ENCODE results near the gene RUBCN.
"Not testable (repeated sequence)": the region's sequence is repeated elsewhere in the genome, so short reads cannot be mapped to it uniquely, and the experiment has no call there.

RUBCN gene

DNA sequence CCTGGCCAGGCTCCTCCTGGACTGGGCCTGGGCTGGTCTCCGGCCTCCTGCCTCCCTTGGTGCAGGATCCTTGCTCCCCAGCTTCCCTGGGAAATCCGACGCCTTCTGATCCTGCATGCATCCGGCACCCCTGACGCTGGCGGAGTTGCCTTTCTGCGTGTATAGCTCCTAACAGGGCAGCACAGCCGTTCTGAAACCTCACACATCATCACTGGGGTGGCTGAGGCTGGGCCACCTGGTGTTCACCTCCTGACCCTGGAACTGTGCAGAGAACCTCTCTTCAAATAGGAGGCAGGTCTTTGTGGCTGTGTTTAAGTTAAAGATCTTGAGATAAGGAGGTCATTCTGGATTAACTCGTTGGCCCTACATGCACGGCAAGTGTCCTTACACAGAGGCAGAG lies 77.6 kb downstream of the RUBCN start:
- DNase-seq (ENCODE audit: low read depth, low spot score) = not testable (repeated sequence)

DNA sequence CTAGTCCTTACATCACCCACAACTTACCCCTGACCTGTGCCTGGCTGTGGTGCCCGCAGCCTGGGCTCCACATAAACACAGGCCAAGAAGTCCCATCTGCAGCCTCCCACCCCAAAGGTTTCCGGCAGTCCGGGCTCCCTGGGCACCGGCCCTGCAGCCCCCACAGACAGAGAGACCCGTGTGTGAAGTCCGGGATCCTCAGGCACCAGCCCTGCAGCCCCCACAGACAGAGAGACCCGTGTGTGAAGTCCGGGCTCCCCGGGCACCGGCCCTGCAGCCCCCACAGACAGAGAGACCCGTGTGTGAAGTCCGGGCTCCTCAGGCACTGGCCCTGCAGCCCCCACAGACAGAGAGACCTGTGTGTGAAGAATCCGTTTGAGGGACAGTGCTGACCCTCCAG lies 78.0 kb downstream of the RUBCN start:
- not testable (repeated sequence) for DNase-seq (ENCODE audit: low read depth, low spot score)

GRCh38 chr3:197657541-197658292 lies 79.0 kb downstream of the RUBCN start:
- not testable (repeated sequence) for DNase-seq (ENCODE audit: low read depth, low spot score)

DNA sequence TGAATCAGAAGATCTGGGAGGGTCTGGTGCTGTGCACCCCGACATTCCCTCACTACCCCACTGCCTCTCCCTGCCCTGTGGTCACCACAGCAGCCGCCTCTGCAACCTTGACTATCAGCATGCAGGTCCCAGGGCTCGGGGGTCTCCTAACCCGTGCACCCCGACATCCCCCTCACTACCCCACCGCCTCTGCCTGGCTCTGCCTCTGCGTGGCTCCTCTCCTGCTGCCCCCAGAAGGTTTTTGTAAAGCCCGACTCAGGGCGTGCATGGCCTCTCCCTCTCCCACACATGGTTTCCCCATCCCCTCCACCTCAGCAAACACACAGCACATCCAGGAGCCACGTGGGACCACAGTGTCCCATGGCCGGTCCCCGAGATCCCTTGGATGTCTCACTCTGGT lies 79.7 kb downstream of the RUBCN start:
- DNase-seq (ENCODE audit: low read depth, low spot score) = not testable (repeated sequence)

DNA sequence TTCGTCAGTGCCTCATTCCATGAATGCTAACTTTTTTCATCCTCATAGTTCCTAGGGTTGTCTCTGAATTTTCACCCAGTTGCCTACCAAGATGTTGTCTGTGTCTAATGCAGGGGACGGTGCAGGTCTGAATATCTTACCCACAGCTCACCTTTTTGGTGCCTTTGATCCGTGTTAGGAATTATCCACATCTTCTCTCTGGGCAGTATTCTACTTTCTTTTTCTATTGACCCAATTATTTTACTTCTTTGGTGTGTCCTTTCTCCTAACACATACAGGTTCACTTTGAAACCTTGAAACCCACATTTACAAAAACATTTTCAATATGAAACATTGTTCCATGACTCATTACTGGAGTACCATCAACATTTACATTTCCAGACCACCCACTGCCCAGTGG lies 80.6 kb downstream of the RUBCN start:
- not testable (repeated sequence) for DNase-seq (ENCODE audit: low read depth, low spot score)

- not testable (repeated sequence) for DNase-seq (ENCODE audit: low read depth, low spot score)
Observed at GRCh38 chr3:197654998-197655330, 81.7 kb downstream of the RUBCN start.

- DNase-seq (ENCODE audit: low read depth, low spot score) = not testable (repeated sequence)
Observed at GRCh38 chr3:197654090-197654997, 82.4 kb downstream of the RUBCN start.

- not testable (repeated sequence) for DNase-seq (ENCODE audit: low read depth, low spot score)
Observed at GRCh38 chr3:197652860-197653259, 83.8 kb downstream of the RUBCN start.

DNA sequence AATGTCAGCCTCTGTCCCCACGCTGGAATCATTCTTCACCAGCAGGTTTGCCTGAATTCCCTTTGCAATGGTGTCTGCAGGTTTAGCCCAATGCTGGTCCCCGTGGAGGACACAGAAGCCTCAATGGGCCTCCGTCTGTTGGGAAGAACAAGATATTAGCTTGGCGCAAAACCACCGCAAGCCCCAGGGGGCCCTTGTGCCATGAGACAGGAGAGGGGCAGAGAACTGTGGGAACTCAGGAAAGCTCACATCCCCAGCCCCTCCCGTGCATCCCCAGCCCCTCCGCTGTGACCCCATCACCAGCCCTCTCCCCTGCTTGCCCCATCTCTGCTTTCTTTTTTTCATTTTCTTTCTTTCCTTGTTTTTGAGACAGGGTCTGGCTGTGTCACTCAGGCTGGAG lies 89.1 kb downstream of the RUBCN start:
- DNase-seq (ENCODE audit: low read depth, low spot score) = not testable (repeated sequence)

DNA sequence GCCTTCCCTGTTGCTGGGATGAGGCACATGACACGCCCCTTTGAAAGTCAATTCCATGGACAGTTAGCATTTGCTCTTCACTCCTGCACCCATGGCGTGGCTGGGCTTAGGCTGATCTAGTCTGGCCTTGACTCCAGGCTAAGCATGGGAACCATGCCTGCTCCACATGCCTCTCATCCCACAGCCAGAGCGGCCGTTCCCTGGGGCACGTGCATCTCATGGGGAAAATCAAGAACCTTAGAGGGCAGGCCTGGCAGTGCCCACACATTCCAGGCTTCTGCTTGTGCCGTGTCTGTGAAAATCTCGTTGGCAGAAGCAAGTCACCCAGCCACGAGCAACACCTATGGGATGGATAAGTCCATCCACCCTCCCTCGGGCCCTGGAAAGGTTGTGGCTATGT lies 89.5 kb downstream of the RUBCN start:
- DNase-seq (ENCODE audit: low read depth, low spot score) = not testable (repeated sequence)

GRCh38 chr3:197646294-197646693 lies 90.4 kb downstream of the RUBCN start:
- not testable (repeated sequence) for DNase-seq (ENCODE audit: low read depth, low spot score)

DNA sequence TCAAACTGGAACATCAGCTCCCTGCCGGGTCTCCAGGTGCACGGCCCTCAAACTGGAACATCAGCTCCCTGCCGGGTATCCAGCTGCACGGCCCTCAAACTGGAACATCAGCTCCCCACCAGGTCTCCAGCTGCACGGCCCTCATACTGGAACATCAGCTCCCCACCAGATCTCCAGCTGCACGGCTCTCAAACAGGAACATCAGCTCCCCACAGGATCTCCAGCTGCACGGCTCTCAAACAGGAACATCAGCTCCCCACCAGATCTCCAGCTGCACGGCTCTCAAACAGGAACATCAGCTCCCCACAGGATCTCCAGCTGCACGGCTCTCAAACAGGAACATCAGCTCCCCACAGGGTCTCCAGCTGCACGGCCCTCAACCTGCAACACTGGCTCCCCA lies 99.1 kb downstream of the RUBCN start:
- DNase-seq (ENCODE audit: low read depth, low spot score) = not testable (repeated sequence)

DNA sequence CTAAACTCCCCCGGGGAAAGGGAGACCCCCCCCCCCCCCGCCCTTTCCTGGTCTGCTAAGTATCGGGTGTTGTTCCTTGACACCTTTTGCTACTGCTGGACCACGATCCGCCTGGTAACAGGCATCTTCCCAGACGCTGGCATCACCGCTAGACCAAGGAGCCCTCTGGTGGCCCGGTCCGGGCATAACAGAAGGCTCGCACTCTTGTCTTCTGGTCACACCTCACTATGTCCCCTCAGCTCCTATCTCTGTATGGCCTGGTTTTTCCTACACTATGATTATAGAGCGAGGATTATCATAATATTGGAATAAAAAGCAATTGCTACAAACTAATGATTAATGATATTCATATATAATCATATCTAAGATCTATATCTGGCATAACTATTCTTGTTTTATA lies 104.7 kb downstream of the RUBCN start:
- not testable (repeated sequence) for DNase-seq (ENCODE audit: low read depth, low spot score)

GRCh38 chr3:197630766-197631165 lies 105.9 kb downstream of the RUBCN start:
- not testable (repeated sequence) for DNase-seq (ENCODE audit: low read depth, low spot score)

DNA sequence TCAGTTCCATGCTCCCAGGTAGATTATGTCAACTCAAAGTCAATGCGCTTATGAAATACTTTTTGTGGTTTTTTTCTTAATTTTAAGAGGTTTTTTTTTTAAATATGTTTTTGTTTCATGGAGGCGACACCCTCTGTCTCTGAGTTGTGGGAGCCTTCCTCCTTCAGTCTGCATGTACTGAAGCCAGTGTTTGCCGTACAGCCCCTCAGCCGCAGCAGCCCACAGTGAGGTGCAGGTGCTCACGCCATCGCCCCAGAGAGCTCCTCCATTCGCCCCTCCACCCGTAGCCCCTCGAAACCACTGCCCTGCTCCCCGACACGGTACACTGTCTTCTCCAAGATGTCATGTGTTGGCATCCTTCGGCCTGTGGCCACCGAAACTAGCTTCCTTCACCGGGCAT lies 107.4 kb downstream of the RUBCN start:
- not testable (repeated sequence) for DNase-seq (ENCODE audit: low read depth, low spot score)

DNA sequence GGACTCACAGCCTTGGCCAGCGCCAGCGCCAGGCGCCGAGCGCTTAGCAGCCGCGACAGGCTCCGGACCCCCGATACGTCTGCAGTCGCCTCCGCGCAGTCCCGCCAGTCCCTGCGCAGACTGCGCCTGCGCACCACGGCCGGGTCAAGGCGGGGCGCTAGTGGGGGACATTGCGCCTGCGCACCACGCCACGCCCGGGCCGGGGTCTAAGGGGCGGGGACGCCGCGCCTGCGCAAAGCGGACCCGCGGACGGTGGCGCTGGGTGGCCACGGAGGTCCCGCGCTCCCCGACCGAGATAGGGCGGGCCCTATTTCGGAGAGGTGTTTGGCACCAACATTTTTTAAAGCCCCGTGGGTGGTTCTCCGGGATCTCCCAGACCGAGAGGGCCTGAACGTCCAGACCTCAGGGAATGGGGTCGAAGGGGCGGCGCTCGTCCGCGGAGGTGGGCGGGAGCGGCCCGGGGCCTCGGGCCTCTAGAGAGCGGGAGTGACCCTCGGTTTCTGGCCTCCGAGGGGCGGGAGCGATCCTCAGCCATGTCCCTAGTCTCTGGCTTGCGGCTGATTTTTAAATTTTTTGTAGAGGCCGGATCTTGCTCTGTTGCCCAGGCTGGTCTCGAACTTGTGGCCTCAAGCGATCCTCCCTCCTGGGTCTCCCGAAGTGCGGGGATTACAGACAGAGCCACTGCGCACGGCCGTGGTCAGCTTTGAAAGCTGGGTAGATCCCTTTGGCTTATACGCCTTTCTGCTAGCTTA lies 108.8 kb downstream of the RUBCN start:
- DNase-seq (ENCODE audit: low read depth, low spot score) = peak; percentile 65

GRCh38 chr3:197627158-197627771 lies 109.4 kb downstream of the RUBCN start:
- not testable (repeated sequence) for DNase-seq (ENCODE audit: low read depth, low spot score)

GRCh38 chr3:197626404-197627157 lies 110.1 kb downstream of the RUBCN start:
- DNase-seq (ENCODE audit: low read depth, low spot score) = not testable (repeated sequence)

- DNase-seq (ENCODE audit: low read depth, low spot score) = not testable (repeated sequence)
Observed at GRCh38 chr3:197621478-197621877, 115.2 kb downstream of the RUBCN start.
